GM12892 (cell line): ENCODE data around the gene EPAS1.

Experiments
- POLR2A ChIP-seq: IDR thresholded peaks from 2 replicates; pipeline ENCODE4 v1.6.1; 2011; ENCODE audit warnings: low read depth, low read length, control low read depth
- POLR2AphosphoS5 ChIP-seq: IDR thresholded peaks from 2 replicates; pipeline ENCODE4 v1.6.1; 2011; ENCODE audit warnings: low read depth, low read length, control low read depth

GRCh38 chr2:46420945-46421344 lies 123.7 kb downstream of the EPAS1 start:
- TF ChIP-seq POLR2AphosphoS5 (no peak), POLR2A (no peak)
